ENCODE measurements around the gene PITX2.
A peak's percentile ranks its signal among the peaks of the same experiment; 100 is the strongest.

The PITX2 gene

GRCh38 chr4:110636171-110636679 lies 13.3 kb upstream of the PITX2 start:
- DNase-seq = peak; percentile 65

- no peak for DNase-seq
Observed at GRCh38 chr4:110635163-110635865, 12.4 kb upstream of the PITX2 start.

- DNase-seq = no peak
Observed at GRCh38 chr4:110634350-110635162, 11.7 kb upstream of the PITX2 start.

GRCh38 chr4:110633358-110634341 lies 10.8 kb upstream of the PITX2 start:
- no peak for DNase-seq

GRCh38 chr4:110632506-110633357 lies 9.9 kb upstream of the PITX2 start:
- DNase-seq = peak; percentile 31

GRCh38 chr4:110631584-110632505 lies 9.0 kb upstream of the PITX2 start:
- peak; percentile 89 for DNase-seq

- DNase-seq = no peak
Observed at GRCh38 chr4:110630688-110631402, 8.0 kb upstream of the PITX2 start.

- DNase-seq = no peak
Observed at GRCh38 chr4:110629780-110630687, 7.2 kb upstream of the PITX2 start.

- DNase-seq = no peak
Observed at GRCh38 chr4:110629214-110629754, 6.4 kb upstream of the PITX2 start.

- DNase-seq = no peak
Observed at GRCh38 chr4:110628663-110629213, 5.9 kb upstream of the PITX2 start.

- DNase-seq = no peak
Observed at GRCh38 chr4:110627977-110628662, 5.2 kb upstream of the PITX2 start.

- no peak for DNase-seq
Observed at GRCh38 chr4:110626532-110627153, 3.8 kb upstream of the PITX2 start.

GRCh38 chr4:110625576-110626257 lies 2.8 kb upstream of the PITX2 start:
- DNase-seq = no peak

- no peak for DNase-seq
Observed at GRCh38 chr4:110624904-110625494, 2.1 kb upstream of the PITX2 start.

GRCh38 chr4:110624398-110624780 lies 1.5 kb upstream of the PITX2 start:
- no peak for DNase-seq

GRCh38 chr4:110623718-110624397 lies 981 bp upstream of the PITX2 start:
- peak; percentile 22 for DNase-seq

Measured in DMS53 (cell line).